ENCODE results near the gene UBA52.

DNA sequence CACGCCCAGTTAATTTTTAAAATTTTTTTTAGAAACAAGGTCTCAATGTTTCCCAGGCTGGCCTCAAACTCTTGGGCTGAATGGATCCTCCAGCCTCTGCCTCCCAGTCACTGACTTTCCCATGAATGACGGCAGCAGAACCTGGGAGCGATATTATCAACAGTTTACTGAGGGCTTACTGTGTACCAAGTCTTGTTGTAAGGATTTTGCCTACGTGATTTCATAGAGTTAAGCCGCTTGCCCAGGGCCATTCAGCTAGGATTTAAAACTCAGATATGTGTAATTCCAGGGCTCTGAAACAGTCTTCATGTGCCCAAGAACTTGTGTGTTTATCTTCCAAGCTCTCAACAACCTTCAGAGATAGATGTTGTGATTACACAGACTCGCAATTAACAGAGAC is 20.0 kb upstream of the UBA52 start:
- TF ChIP-seq CTCF (IDR thresholded peaks at IDR 0.05) (no peak), POLR2A (IDR thresholded peaks at IDR 0.05) (no peak)

Measured in Peyer's patch (tissue), 4 donors.